IMR-90 (cell line): ENCODE data around the gene MYOM1. TPM values are rescaled to one million over a fixed set of nuclear protein-coding genes. Genes with fewer than 3 reads are reported as not detected.

Source experiments
- ATAC-seq: fragments of 200-7000 bp; cut with Tn5 transposase; 2 replicates; pipeline ENCODE4 v1.9.1; 2020; ENCODE audit warnings: low read depth, mild to moderate bottlenecking, moderate library complexity
- BruUV-seq: library from RNA; stranded (reverse); fragments of 400-500 nt; replicated peaks from 2 replicates; lab custom pipeline; 2021; lab: Mats Ljungman, UMichigan
- CTCF ChIA-PET: fragments of 300-600 bp; formaldehyde crosslinking; extraction: SDS; loops from one replicate; lab custom pipeline; 2021; ENCODE audit warnings: antibody characterized with exemption; lab: Yijun Ruan, JAX
- POLR2A ChIA-PET: fragments of 300-600 bp; sonication (Branson Sonifier 250); formaldehyde crosslinking; loops from one replicate; lab custom pipeline; 2022; ENCODE audit warnings: antibody characterized with exemption; ENCODE audit not compliant: unreplicated experiment; lab: Charles Lee
- DNase-seq: peaks from one replicate; pipeline ENCODE4 v3.0.0; 2013
- H2AFZ ChIP-seq: replicated peaks from 2 replicates; pipeline ENCODE3; 2013; ENCODE audit warnings: low read length, mild to moderate bottlenecking; ENCODE audit not compliant: poor library complexity
- H2AK5ac ChIP-seq: 2 replicates; pipeline ENCODE4 v1.6.1; 2013; ENCODE audit warnings: low read depth, low read length, inconsistent platforms
- H2AK9ac ChIP-seq: replicated peaks from 2 replicates; pipeline ENCODE3; 2013; ENCODE audit warnings: mild to moderate bottlenecking, low read depth, low read length, moderate library complexity; ENCODE audit not compliant: poor library complexity
- H2BK120ac ChIP-seq: 2 replicates; pipeline ENCODE4 v1.6.1; 2013; ENCODE audit warnings: low read depth, low read length, inconsistent platforms
- H2BK15ac ChIP-seq: 3 replicates; pipeline ENCODE4 v1.6.1; 2013; ENCODE audit warnings: low read depth, low read length, inconsistent platforms
- H2BK20ac ChIP-seq: 2 replicates; pipeline ENCODE4 v1.6.1; 2013; ENCODE audit warnings: low read depth, mild to moderate bottlenecking, inconsistent platforms, low read length, moderate library complexity
- H2BK5ac ChIP-seq: 2 replicates; pipeline ENCODE4 v1.6.1; 2013; ENCODE audit warnings: mild to moderate bottlenecking, low read depth, low read length, inconsistent platforms; ENCODE audit not compliant: poor library complexity, severe bottlenecking
- H3K14ac ChIP-seq: replicated peaks from 2 replicates; pipeline ENCODE4 v1.6.1; 2013; ENCODE audit warnings: low read depth, low read length, inconsistent platforms
- H3K18ac ChIP-seq: 2 replicates; pipeline ENCODE4 v1.6.1; 2013; ENCODE audit warnings: low read depth, low read length, control low read depth
- H3K23ac ChIP-seq: 2 replicates; pipeline ENCODE4 v1.6.1; 2013; ENCODE audit warnings: low read depth, low read length, inconsistent platforms
- H3K27ac ChIP-seq: 2 replicates; pipeline ENCODE4 v1.5.1; 2013; ENCODE audit warnings: mild to moderate bottlenecking, control low read depth, low read length; ENCODE audit not compliant: insufficient read depth
- H3K27me3 ChIP-seq: 2 replicates; pipeline ENCODE4 v1.6.1; 2013; ENCODE audit warnings: low read length; ENCODE audit not compliant: control insufficient read depth, insufficient read depth
- H3K36me3 ChIP-seq: 2 replicates; pipeline ENCODE4 v1.6.1; 2013; ENCODE audit warnings: low read length, mixed read lengths; ENCODE audit not compliant: control insufficient read depth, insufficient read depth
- H3K4ac ChIP-seq: 2 replicates; pipeline ENCODE4 v1.6.1; 2013; ENCODE audit warnings: low read depth, low read length, inconsistent platforms
- H3K4me1 ChIP-seq: 2 replicates; pipeline ENCODE4 v1.6.1; 2013; ENCODE audit warnings: low read length, mixed read lengths; ENCODE audit not compliant: control insufficient read depth, insufficient read depth
- H3K4me2 ChIP-seq: 2 replicates; pipeline ENCODE4 v1.6.1; 2013; ENCODE audit warnings: low read depth, mild to moderate bottlenecking, control low read depth, low read length, moderate library complexity
- H3K4me3 ChIP-seq: 2 replicates; pipeline ENCODE4 v1.5.1; 2013; ENCODE audit warnings: low read depth, mild to moderate bottlenecking, control low read depth, low read length, moderate library complexity; ENCODE audit not compliant: insufficient read depth
- H3K56ac ChIP-seq: 2 replicates; pipeline ENCODE4 v1.6.1; 2013; ENCODE audit warnings: low read length, inconsistent platforms; ENCODE audit not compliant: insufficient read depth; ENCODE audit errors: extremely low read depth
- H3K79me1 ChIP-seq, 2 experiments: 2 replicates each; pipeline ENCODE4 v1.6.1; 2013; ENCODE audit warnings: low read length in 2 of 2, inconsistent platforms in 1 of 2, low read depth in 1 of 2
- H3K9ac ChIP-seq: 2 replicates; pipeline ENCODE4 v1.6.1; 2013; ENCODE audit warnings: low read depth, low read length, control low read depth
- H3K9me1 ChIP-seq: 2 replicates; pipeline ENCODE4 v1.6.1; 2013; ENCODE audit warnings: low read length, inconsistent platforms; ENCODE audit not compliant: insufficient read depth
- H3K9me3 ChIP-seq: 2 replicates; pipeline ENCODE4 v1.6.1; 2013; ENCODE audit warnings: low read length; ENCODE audit not compliant: control insufficient read depth, insufficient read depth
- H4K20me1 ChIP-seq: 2 replicates; pipeline ENCODE4 v1.6.1; 2013; ENCODE audit warnings: low read length, inconsistent platforms; ENCODE audit not compliant: insufficient read depth
- H4K5ac ChIP-seq: 2 replicates; pipeline ENCODE4 v1.6.1; 2013; ENCODE audit warnings: mild to moderate bottlenecking, low read depth, low read length, control low read depth
- H4K8ac ChIP-seq, 2 experiments: 2 replicates each; pipeline ENCODE4 v1.6.1; 2013; ENCODE audit warnings: low read depth in 2 of 2, low read length in 2 of 2, control low read depth in 1 of 2, inconsistent platforms in 1 of 2
- H4K91ac ChIP-seq: 2 replicates; pipeline ENCODE4 v1.6.1; 2013; ENCODE audit warnings: low read depth, low read length, inconsistent platforms; ENCODE audit not compliant: insufficient read depth
- BHLHE40 ChIP-seq: fragments of 150-350 bp; IDR thresholded peaks from 2 replicates; pipeline ENCODE4 v1.6.1; 2016; ENCODE audit warnings: mild to moderate bottlenecking, low read depth, low read length
- CEBPB ChIP-seq: IDR thresholded peaks from 2 replicates; pipeline ENCODE4 v1.6.1; 2012; ENCODE audit warnings: low read depth, low read length, improper control_type of control experiment
- FOS ChIP-seq: fragments of 150-350 bp; IDR thresholded peaks from 2 replicates; pipeline ENCODE4 v1.6.1; 2016; ENCODE audit warnings: low read depth, low read length
- MXI1 ChIP-seq: IDR thresholded peaks from 2 replicates; pipeline ENCODE4 v1.6.1; 2012; ENCODE audit warnings: low read depth, mild to moderate bottlenecking, low read length, moderate library complexity, borderline replicate concordance
- NFE2L2 ChIP-seq: fragments of 150-350 bp; IDR thresholded peaks from 2 replicates; pipeline ENCODE4 v1.6.1; 2016; ENCODE audit warnings: low read depth, mild to moderate bottlenecking, low read length
- POLR2A ChIP-seq: IDR thresholded peaks from 2 replicates; pipeline ENCODE4 v1.6.1; 2012; ENCODE audit warnings: mild to moderate bottlenecking, low read depth, low read length
- RCOR1 ChIP-seq: IDR thresholded peaks from 2 replicates; pipeline ENCODE4 v1.6.1; 2012; ENCODE audit warnings: mild to moderate bottlenecking, low read length, improper control_type of control experiment; ENCODE audit not compliant: insufficient replicate concordance
- RFX5 ChIP-seq: IDR thresholded peaks from 2 replicates; pipeline ENCODE4 v1.8.0; 2012; ENCODE audit warnings: low read depth, mild to moderate bottlenecking, low read length, moderate library complexity
- SMC3 ChIP-seq: fragments of 150-350 bp; IDR thresholded peaks from 2 replicates; pipeline ENCODE4 v1.6.1; 2016; ENCODE audit warnings: low read depth, mild to moderate bottlenecking, antibody characterized with exemption, low read length, moderate library complexity
- WGBS, 2 experiments: methylation state at CpG; one replicate each; pipeline versions ENCODE4 v1.1.5 to v1.1.7; 2013; ENCODE audit warnings: missing lambda C conversion rate in 2 of 2; ENCODE audit not compliant: insufficient read length in 1 of 2; ENCODE audit errors: extremely low coverage in 2 of 2; 5-methylcytosine and 5-hydroxymethylcytosine counted together
- dilution Hi-C: fragments of 300-500 bp; cut with HindIII; formaldehyde crosslinking; loops from one replicate; pipeline ENCODE4 v1.14.3; 2018; ENCODE audit warnings: low sequenced_read_pairs; ENCODE audit not compliant: unreplicated experiment
- in situ Hi-C: fragments of 300-500 bp; cut with MboI; formaldehyde crosslinking; loops from 3 replicates; pipeline ENCODE4 v1.14.3; 2019; ENCODE audit warnings: low sequenced_read_pairs, inconsistent platforms, mixed read lengths
- intact Hi-C: fragments of 100-400 bp; cut with micrococcal nuclease; formaldehyde crosslinking; loops from 2 replicates; pipeline ENCODE4 v1.10.0; 2022
- polyA plus RNA-seq, 3 experiments: library from polyadenylated mRNA; depleted of rRNA; stranded (reverse); fragments of >200 nt; gene quantifications; 2 replicates each; pipeline ENCODE4 v1.2.3, GENCODE V29; 2012; ENCODE audit warnings: low replicate concordance in 1 of 3
- total RNA-seq: library from RNA; depleted of rRNA; stranded (reverse); fragments of >200 nt; gene quantifications from 2 replicates; pipeline ENCODE4 v1.2.3, GENCODE V29; 2012
- TF ChIP-seq, protein P1 (sequence below): fragments of 150-350 bp; IDR thresholded peaks from 2 replicates; pipeline ENCODE4 v1.6.1; 2017; ENCODE audit warnings: mild to moderate bottlenecking, antibody characterized with exemption, low read length, low read depth
- TF ChIP-seq, protein P2 (sequence below): fragments of 150-350 bp; IDR thresholded peaks from 2 replicates; pipeline ENCODE4 v1.6.1; 2016; ENCODE audit warnings: low read depth, mild to moderate bottlenecking, low read length, moderate library complexity, borderline replicate concordance

Gene MYOM1
- total and polyA plus RNA-seq, 2 of the 4 experiments (the other 2 are of a cell fraction) = under 0.01 to 0.10 TPM

DNA sequence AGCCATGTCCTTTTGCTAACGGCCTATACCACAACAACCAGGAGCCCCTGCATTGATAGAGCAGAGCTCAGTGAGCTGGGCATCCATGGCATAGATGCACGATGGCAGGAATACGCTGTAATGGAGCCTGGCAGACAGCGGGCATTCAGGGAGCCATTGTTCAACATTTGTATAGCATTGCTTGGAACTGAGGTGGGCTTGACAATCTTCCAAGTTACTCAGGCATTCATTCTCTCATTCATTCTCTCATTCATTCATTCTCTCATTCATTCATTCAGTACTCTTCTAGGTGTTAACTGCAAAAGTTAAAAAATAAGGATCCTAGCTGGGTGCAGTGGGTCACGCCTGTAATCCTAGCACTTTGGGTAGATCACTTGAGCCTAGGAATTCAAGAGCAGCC is 62.7 kb downstream of the MYOM1 start:
- Histone ChIP-seq H4K8ac (no peak overlapping the region), H2BK5ac (no peak overlapping the region), H3K23ac (no peak overlapping the region), H3K9me3 (no peaks in the 10 kb centered on the region), H3K4me2 (no peak overlapping the region), H3K4me3 (no peak overlapping the region), H3K4me1 (no peaks in the 10 kb centered on the region), H2AFZ (no peak overlapping the region), H4K20me1 (no peaks in the 10 kb centered on the region), H4K5ac (no peak overlapping the region), H3K56ac (no peak overlapping the region), H3K9me1 (no peaks in the 10 kb centered on the region), H3K9ac (no peak overlapping the region), H2AK9ac (no peak overlapping the region), H3K18ac (no peak overlapping the region), H4K91ac (no peak overlapping the region), H3K4ac (no peak overlapping the region), H3K79me1 (no peaks in the 10 kb centered on the region), H2BK15ac (no peak overlapping the region), H2BK20ac (no peak overlapping the region), H3K27ac (no peak overlapping the region), H2AK5ac (no peak overlapping the region), H3K14ac (no peak overlapping the region), H3K27me3 (no peaks in the 10 kb centered on the region; the same call in 1 of the 2 replicates), H3K36me3 (no peaks in the 10 kb centered on the region), H2BK120ac (no peak overlapping the region)
- ChIA-PET POLR2A (no interaction called here), CTCF (no interaction called here)
- dilution Hi-C loops (no loop called here), intact Hi-C loops (no loop called here), in situ Hi-C loops (no loop called here)
- no peak for ATAC-seq
- no TSS peak for BruUV-seq
- no peak for TF ChIP-seq SMC3
- TF ChIP-seq POLR2A = no peak
- no peak for TF ChIP-seq FOS
- TF ChIP-seq RFX5 = no peak
- no peak for TF ChIP-seq CEBPB
- TF ChIP-seq RCOR1 = no peak
- TF ChIP-seq, protein P1, sequence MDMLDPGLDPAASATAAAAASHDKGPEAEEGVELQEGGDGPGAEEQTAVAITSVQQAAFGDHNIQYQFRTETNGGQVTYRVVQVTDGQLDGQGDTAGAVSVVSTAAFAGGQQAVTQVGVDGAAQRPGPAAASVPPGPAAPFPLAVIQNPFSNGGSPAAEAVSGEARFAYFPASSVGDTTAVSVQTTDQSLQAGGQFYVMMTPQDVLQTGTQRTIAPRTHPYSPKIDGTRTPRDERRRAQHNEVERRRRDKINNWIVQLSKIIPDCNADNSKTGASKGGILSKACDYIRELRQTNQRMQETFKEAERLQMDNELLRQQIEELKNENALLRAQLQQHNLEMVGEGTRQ = no peak
- TF ChIP-seq, protein P2, sequence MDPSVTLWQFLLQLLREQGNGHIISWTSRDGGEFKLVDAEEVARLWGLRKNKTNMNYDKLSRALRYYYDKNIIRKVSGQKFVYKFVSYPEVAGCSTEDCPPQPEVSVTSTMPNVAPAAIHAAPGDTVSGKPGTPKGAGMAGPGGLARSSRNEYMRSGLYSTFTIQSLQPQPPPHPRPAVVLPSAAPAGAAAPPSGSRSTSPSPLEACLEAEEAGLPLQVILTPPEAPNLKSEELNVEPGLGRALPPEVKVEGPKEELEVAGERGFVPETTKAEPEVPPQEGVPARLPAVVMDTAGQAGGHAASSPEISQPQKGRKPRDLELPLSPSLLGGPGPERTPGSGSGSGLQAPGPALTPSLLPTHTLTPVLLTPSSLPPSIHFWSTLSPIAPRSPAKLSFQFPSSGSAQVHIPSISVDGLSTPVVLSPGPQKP = no peak
- no peak for TF ChIP-seq BHLHE40
- no peak for TF ChIP-seq MXI1
- TF ChIP-seq NFE2L2 = no peak
- 100% methylated on average over 1 of the region's 5 CpGs; no CpG with 5 or more reads in 1 of the 2 experiments for WGBS, 2 experiments
- DNase-seq = no peak
